ENCODE data around the gene TSHZ2.

DNA sequence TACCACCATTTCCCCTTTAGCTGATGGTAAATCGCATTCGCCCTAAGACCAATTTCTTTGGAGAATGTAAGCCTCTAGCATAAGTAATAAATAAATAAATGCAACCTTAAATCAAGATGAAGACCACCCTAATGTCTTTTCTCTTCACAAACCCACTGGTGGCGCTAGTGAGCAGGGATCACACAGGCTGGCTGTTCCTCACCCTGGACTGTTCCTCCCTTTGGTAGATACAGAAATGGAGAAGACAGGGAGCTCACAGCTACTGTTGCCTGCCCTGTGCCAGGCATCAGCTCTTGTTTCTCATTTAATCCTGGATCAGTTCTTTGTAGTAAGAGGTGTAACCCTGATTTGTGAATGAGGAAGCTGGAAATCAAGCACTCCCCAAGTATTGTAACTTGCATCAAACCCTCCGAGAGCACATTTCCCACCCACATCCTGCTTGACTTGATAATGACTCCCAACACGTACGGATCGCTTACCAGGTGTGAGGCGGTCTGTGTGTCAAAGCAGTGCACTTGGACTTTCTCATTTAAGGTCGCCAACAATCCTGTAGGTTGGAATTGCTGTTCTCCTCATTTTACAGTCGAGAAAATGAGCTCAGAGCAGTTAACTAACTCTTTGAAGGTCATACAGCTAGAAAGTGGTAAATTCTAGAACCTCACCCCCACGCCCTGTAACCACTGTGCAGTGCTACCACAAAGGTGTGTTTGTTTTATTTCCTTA is 236.1 kb downstream of the TSHZ2 start:
- TF ChIP-seq, protein P1, sequence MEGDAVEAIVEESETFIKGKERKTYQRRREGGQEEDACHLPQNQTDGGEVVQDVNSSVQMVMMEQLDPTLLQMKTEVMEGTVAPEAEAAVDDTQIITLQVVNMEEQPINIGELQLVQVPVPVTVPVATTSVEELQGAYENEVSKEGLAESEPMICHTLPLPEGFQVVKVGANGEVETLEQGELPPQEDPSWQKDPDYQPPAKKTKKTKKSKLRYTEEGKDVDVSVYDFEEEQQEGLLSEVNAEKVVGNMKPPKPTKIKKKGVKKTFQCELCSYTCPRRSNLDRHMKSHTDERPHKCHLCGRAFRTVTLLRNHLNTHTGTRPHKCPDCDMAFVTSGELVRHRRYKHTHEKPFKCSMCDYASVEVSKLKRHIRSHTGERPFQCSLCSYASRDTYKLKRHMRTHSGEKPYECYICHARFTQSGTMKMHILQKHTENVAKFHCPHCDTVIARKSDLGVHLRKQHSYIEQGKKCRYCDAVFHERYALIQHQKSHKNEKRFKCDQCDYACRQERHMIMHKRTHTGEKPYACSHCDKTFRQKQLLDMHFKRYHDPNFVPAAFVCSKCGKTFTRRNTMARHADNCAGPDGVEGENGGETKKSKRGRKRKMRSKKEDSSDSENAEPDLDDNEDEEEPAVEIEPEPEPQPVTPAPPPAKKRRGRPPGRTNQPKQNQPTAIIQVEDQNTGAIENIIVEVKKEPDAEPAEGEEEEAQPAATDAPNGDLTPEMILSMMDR (IDR thresholded peaks at IDR 0.05), result no peak
- no peak for TF ChIP-seq POLR2A (IDR thresholded peaks at IDR 0.05)

All from heart left ventricle (tissue), 13 donors.